Loucy (cell line): ENCODE measurements around the gene RECQL5.

Source experiments
- H2AFZ ChIP-seq: fragments of 200-600 bp; sonication (generic); 2 replicates; pipeline ENCODE4 v1.6.0; 2016; ENCODE audit warnings: antibody characterized with exemption, mild to moderate bottlenecking, low read length, moderate library complexity
- H3F3A ChIP-seq: fragments of 200-600 bp; 2 replicates; pipeline ENCODE4 v1.6.0; 2016; ENCODE audit warnings: antibody characterized with exemption, low read depth, mild to moderate bottlenecking
- H3K27me3 ChIP-seq: fragments of 200-600 bp; sonication (generic); 2 replicates; pipeline ENCODE4 v1.6.1; 2014; ENCODE audit warnings: low read length, mild to moderate bottlenecking; ENCODE audit not compliant: insufficient read depth, poor library complexity, severe bottlenecking
- H3K36me3 ChIP-seq: fragments of 200-600 bp; sonication (generic); 2 replicates; pipeline ENCODE4 v1.6.1; 2016; ENCODE audit warnings: low read length; ENCODE audit not compliant: insufficient read depth
- H3K4me1 ChIP-seq: fragments of 200-600 bp; sonication (generic); 2 replicates; pipeline ENCODE4 v1.5.1; 2014; ENCODE audit warnings: low read length, mild to moderate bottlenecking; ENCODE audit not compliant: insufficient read depth, poor library complexity, severe bottlenecking
- H3K4me2 ChIP-seq: fragments of 200-600 bp; sonication (generic); 2 replicates; pipeline ENCODE4 v1.6.0; 2014; ENCODE audit warnings: antibody characterized with exemption, low read length, low read depth, mild to moderate bottlenecking; ENCODE audit not compliant: poor library complexity, severe bottlenecking
- H3K4me3 ChIP-seq: fragments of 200-600 bp; sonication (generic); 2 replicates; pipeline ENCODE4 v1.5.1; 2014; ENCODE audit warnings: low read length, mild to moderate bottlenecking, mixed read lengths; ENCODE audit not compliant: poor library complexity, severe bottlenecking
- H3K79me2 ChIP-seq: fragments of 200-600 bp; sonication (generic); 2 replicates; pipeline ENCODE4 v1.6.1; 2014; ENCODE audit warnings: low read length; ENCODE audit not compliant: insufficient read depth
- H3K9ac ChIP-seq: fragments of 200-600 bp; sonication (generic); 2 replicates; pipeline ENCODE4 v1.6.0; 2014; ENCODE audit warnings: mild to moderate bottlenecking, low read depth, low read length, moderate library complexity; ENCODE audit not compliant: poor library complexity, severe bottlenecking
- H3K9me2 ChIP-seq: fragments of 200-600 bp; sonication (generic); replicated peaks from 2 replicates; pipeline ENCODE4 v1.6.1; 2016; ENCODE audit warnings: low read depth, low read length, mixed read lengths
- H3K9me3 ChIP-seq: fragments of 200-600 bp; sonication (generic); 2 replicates; pipeline ENCODE4 v1.6.1; 2014; ENCODE audit warnings: mild to moderate bottlenecking, antibody characterized with exemption, low read length, low read depth; ENCODE audit not compliant: insufficient read depth
- H4K20me1 ChIP-seq: fragments of 200-600 bp; sonication (generic); 2 replicates; pipeline ENCODE4 v1.6.0; 2014; ENCODE audit warnings: antibody characterized with exemption, low read length, mild to moderate bottlenecking; ENCODE audit not compliant: insufficient read depth, poor library complexity, severe bottlenecking
- CTCF ChIP-seq: fragments of 200-600 bp; sonication (generic); conservative IDR thresholded peaks from 2 replicates; pipeline ENCODE4 v1.5.1; 2014; ENCODE audit warnings: mild to moderate bottlenecking, antibody characterized with exemption, low read length
- EZH2phosphoT487 ChIP-seq: fragments of 200-600 bp; IDR thresholded peaks from 2 replicates; pipeline ENCODE4 v1.6.1; 2018; ENCODE audit warnings: antibody characterized with exemption, mild to moderate bottlenecking, moderate library complexity, borderline replicate concordance

Gene RECQL5

GRCh38 chr17:75596320-75597087 is 70.5 kb downstream of the RECQL5 start:
- Histone ChIP-seq H3K4me1 (no peaks in the 10 kb centered on the region), H3K9ac (no peak overlapping the region), H3K4me2 (no peak overlapping the region)

GRCh38 chr17:75595920-75596313 is 71.0 kb downstream of the RECQL5 start:
- Histone ChIP-seq H3K4me3 (no peak overlapping the region), H3K9me2 (no peaks in the 10 kb centered on the region), H3K4me2 (no peak overlapping the region), H3K27me3 (no peaks in the 10 kb centered on the region), H3K79me2 (no peaks in the 10 kb centered on the region), H3K9me3 (no peaks in the 10 kb centered on the region), H3K9ac (no peak overlapping the region), H4K20me1 (peaks cover 4% of the 10 kb centered on the region), H3F3A (no peaks in the 10 kb centered on the region), H3K4me1 (no peaks in the 10 kb centered on the region), H3K36me3 (no peaks in the 10 kb centered on the region), H2AFZ (no peak overlapping the region)
- TF ChIP-seq CTCF (no peak), EZH2phosphoT487 (no peak)

More at GRCh38 chr17:75596320-75597087, 70.5 kb downstream of the RECQL5 start:
- H4K20me1 ChIP-seq, result peaks cover 1% of the 10 kb centered on the region
- H3K9me2 ChIP-seq, result no peaks in the 10 kb centered on the region
- H2AFZ ChIP-seq, result no peak overlapping the region
- no peaks in the 10 kb centered on the region for H3F3A ChIP-seq
- TF ChIP-seq CTCF, result no peak
- TF ChIP-seq EZH2phosphoT487, result no peak
- H3K27me3 ChIP-seq, result no peaks in the 10 kb centered on the region
- H3K4me3 ChIP-seq, result no peak overlapping the region
- no peaks in the 10 kb centered on the region for H3K9me3 ChIP-seq
- H3K36me3 ChIP-seq, result no peaks in the 10 kb centered on the region
- H3K79me2 ChIP-seq, result no peaks in the 10 kb centered on the region

- Histone ChIP-seq H4K20me1 (peaks cover 4% of the 10 kb centered on the region), H3K4me3 (no peak overlapping the region)
- TF ChIP-seq CTCF, result no peak
- no peak for TF ChIP-seq EZH2phosphoT487
These were observed 71.6 kb downstream of the RECQL5 start for GRCh38 chr17:75595284-75595919.

More at GRCh38 chr17:75595284-75595919, 71.6 kb downstream of the RECQL5 start:
- no peaks in the 10 kb centered on the region for H3K36me3 ChIP-seq
- no peak overlapping the region for H3K9ac ChIP-seq
- H2AFZ ChIP-seq, result no peak overlapping the region
- H3K9me3 ChIP-seq, result no peaks in the 10 kb centered on the region
- no peaks in the 10 kb centered on the region for H3F3A ChIP-seq
- H3K9me2 ChIP-seq, result no peaks in the 10 kb centered on the region
- H3K27me3 ChIP-seq, result no peaks in the 10 kb centered on the region
- no peak overlapping the region for H3K4me2 ChIP-seq
- H3K79me2 ChIP-seq, result no peaks in the 10 kb centered on the region
- H3K4me1 ChIP-seq, result no peaks in the 10 kb centered on the region
